ENCODE results near the gene VEZT.

The VEZT gene

DNA sequence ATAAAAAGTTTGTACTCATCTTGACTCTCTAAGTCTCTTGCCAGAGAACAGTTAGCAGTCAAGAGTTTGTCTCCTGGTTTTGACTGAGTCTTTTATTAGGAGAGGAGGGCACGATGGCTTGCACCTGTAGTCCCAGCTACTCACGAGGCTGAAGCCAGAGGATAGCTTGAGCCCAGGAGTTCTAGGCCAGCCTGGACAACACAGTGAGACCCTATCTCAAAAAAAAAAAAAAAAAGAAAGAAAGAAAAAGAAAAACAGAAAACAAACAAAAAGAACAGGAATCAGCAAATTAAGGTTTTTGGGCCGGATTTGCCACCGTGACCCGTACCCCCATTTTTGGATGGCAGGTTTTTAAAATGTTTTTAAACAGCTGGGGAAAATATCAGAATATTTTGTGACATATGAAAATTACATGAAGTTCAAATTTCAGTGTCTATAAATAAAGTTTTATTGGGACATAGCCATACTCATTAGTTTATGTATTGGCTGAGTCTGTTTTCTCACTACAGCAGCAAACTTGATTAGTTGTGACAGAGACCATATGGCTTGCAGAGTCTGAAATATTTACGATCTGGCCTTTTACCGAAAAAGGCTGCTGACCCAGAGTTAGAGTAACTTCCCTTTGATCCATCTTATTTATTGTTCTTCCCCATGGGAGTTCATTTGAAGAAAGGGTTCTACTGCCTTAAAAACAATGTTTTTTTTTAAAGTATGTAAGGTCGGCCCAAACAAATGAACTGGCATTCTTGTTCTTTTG is 31.2 kb downstream of the VEZT start:
- H3K4me1 Mint-ChIP-seq = peaks cover 8% of the 10 kb centered on the region
- H3K36me3 Mint-ChIP-seq = peaks cover 17% of the 10 kb centered on the region
- no peak overlapping the region for H3K4me3 Mint-ChIP-seq
- ATAC-seq = no peak
- H3K27me3 Mint-ChIP-seq = no peaks in the 10 kb centered on the region
- H3K27ac Mint-ChIP-seq = peak overlapping the region; percentile 54
- H3K9me3 Mint-ChIP-seq = no peaks in the 10 kb centered on the region

DNA sequence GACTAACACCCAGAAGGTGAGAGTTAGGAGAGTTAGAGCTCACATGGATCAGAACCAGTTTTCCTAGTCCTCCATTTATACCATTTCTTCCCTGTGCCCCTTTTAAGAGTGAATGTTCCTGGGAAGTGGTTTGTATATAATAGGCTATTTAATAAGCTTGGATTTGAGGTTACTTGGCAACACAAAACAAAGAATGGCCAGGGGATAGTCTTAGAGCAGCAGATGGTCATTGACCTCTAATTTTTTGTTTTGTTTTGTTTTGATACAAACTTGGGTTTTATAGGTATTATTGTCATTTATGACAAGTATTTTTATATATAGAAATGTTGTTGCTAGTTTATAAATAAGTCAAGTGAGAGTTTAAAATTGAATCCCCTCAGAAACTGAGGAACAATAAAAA is 35.8 kb downstream of the VEZT start:
- no peak overlapping the region for H3K4me3 Mint-ChIP-seq
- no peaks in the 10 kb centered on the region for H3K27me3 Mint-ChIP-seq
- H3K9me3 Mint-ChIP-seq = no peaks in the 10 kb centered on the region
- H3K27ac Mint-ChIP-seq = no peak overlapping the region
- H3K4me1 Mint-ChIP-seq = peaks cover 5% of the 10 kb centered on the region
- no peak for ATAC-seq
- H3K36me3 Mint-ChIP-seq = peaks cover 45% of the 10 kb centered on the region

GRCh38 chr12:95257541-95257940 is 39.9 kb downstream of the VEZT start:
- Mint-ChIP-seq H3K9me3 (no peaks in the 10 kb centered on the region), H3K4me1 (no peaks in the 10 kb centered on the region), H3K27ac (no peak overlapping the region), H3K27me3 (no peaks in the 10 kb centered on the region), H3K4me3 (no peak overlapping the region), H3K36me3 (peaks cover 51% of the 10 kb centered on the region)
- no peak for ATAC-seq

- ATAC-seq = no peak
- Mint-ChIP-seq H3K4me3 (no peak overlapping the region), H3K9me3 (no peaks in the 10 kb centered on the region), H3K27me3 (no peaks in the 10 kb centered on the region), H3K36me3 (peaks cover 51% of the 10 kb centered on the region), H3K27ac (no peak overlapping the region), H3K4me1 (no peaks in the 10 kb centered on the region)
Observed at GRCh38 chr12:95258151-95258550, 40.5 kb downstream of the VEZT start.

DNA sequence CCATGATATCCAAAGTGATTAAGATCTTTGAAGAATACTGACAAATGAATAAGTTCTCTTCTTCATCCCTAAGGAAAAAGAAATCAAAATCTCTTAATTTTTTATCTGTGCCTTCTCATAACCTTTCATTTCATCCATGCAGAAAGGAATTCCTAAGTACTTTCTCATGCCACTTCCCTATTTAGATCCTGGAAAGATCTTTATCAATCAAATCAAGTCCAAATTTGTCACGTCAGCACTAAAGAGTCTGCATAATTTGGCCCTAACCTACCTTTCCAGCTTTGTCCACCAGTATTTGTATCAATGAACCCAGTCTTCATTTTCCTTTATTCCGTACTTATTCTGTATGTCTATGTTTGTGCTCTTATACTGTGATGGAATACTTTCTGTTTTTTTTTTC is 41.2 kb downstream of the VEZT start:
- Mint-ChIP-seq H3K4me3 (no peak overlapping the region), H3K27me3 (no peaks in the 10 kb centered on the region), H3K4me1 (no peaks in the 10 kb centered on the region), H3K27ac (no peak overlapping the region), H3K36me3 (peaks cover 50% of the 10 kb centered on the region), H3K9me3 (no peaks in the 10 kb centered on the region)
- ATAC-seq = no peak

- no peaks in the 10 kb centered on the region for H3K9me3 Mint-ChIP-seq
- H3K27me3 Mint-ChIP-seq = no peaks in the 10 kb centered on the region
- H3K27ac Mint-ChIP-seq = no peak overlapping the region
- ATAC-seq = no peak
- no peaks in the 10 kb centered on the region for H3K4me1 Mint-ChIP-seq
- H3K4me3 Mint-ChIP-seq = no peak overlapping the region
- peaks cover 50% of the 10 kb centered on the region for H3K36me3 Mint-ChIP-seq
Observed at GRCh38 chr12:95259368-95259767, 41.8 kb downstream of the VEZT start.

GRCh38 chr12:95261109-95261508 is 43.5 kb downstream of the VEZT start:
- no peaks in the 10 kb centered on the region for H3K27me3 Mint-ChIP-seq
- ATAC-seq = no peak
- H3K36me3 Mint-ChIP-seq = peaks cover 44% of the 10 kb centered on the region
- no peaks in the 10 kb centered on the region for H3K4me1 Mint-ChIP-seq
- no peaks in the 10 kb centered on the region for H3K9me3 Mint-ChIP-seq
- no peak overlapping the region for H3K27ac Mint-ChIP-seq
- H3K4me3 Mint-ChIP-seq = no peak overlapping the region

- Mint-ChIP-seq H3K27ac (no peak overlapping the region), H3K4me3 (no peak overlapping the region), H3K9me3 (no peaks in the 10 kb centered on the region), H3K27me3 (no peaks in the 10 kb centered on the region), H3K4me1 (no peaks in the 10 kb centered on the region), H3K36me3 (peaks cover 41% of the 10 kb centered on the region)
- no peak for ATAC-seq
Observed at GRCh38 chr12:95262808-95263207, 45.2 kb downstream of the VEZT start.

DNA sequence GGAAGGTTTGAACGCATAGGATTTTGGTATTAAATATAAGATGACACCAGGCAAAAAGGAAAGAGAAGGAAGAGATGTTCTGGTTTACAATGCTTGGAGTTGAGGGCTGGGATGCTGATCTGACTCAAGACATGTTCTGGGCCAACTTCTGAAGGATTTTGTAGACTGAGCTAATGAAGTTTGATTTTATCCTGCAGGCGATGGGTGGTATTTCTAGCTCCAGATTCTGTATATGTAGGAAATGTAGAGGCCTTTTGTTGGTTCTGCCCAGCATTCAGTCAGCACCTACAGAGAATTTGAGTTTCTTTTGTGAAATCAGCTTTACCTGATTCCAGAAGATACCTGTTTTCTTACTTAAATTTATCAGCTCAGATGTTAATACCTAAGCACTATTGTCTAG is 48.2 kb downstream of the VEZT start:
- no peak for ATAC-seq
- H3K27ac Mint-ChIP-seq = no peak overlapping the region
- H3K36me3 Mint-ChIP-seq = peaks cover 39% of the 10 kb centered on the region
- H3K4me1 Mint-ChIP-seq = no peaks in the 10 kb centered on the region
- no peaks in the 10 kb centered on the region for H3K9me3 Mint-ChIP-seq
- no peaks in the 10 kb centered on the region for H3K27me3 Mint-ChIP-seq
- H3K4me3 Mint-ChIP-seq = no peak overlapping the region

DNA sequence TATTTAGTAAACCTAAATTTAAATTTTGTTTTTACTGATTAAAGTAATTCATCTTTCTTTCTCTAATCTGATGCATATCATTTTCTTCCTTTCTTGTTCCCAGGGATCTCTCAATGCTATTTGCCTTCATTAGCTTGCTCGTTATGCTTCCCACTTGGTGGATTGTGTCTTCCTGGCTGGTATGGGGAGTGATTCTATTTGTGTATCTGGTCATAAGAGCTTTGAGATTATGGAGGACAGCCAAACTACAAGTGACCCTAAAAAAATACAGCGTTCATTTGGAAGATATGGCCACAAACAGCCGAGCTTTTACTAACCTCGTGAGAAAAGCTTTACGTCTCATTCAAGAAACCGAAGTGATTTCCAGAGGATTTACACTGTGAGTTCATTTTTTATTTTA is 48.6 kb downstream of the VEZT start:
- Mint-ChIP-seq H3K36me3 (peaks cover 39% of the 10 kb centered on the region), H3K27me3 (no peaks in the 10 kb centered on the region), H3K27ac (no peak overlapping the region), H3K9me3 (no peaks in the 10 kb centered on the region), H3K4me3 (no peak overlapping the region), H3K4me1 (no peaks in the 10 kb centered on the region)
- no peak for ATAC-seq

DNA sequence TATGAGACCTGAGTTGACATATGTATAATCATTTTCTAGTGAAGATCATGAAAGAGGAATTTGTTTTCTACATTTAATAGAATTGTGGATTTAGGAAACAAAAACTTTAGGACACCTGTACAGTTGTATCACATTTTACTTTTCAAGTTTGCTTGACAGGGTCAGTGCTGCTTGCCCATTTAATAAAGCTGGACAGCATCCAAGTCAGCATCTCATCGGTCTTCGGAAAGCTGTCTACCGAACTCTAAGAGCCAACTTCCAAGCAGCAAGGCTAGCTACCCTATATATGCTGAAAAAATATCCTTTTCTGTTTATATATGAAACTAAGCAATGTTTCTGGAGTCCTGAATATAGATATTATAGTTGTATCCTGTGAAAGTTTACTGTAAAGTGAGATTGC is 52.3 kb downstream of the VEZT start:
- no peaks in the 10 kb centered on the region for H3K9me3 Mint-ChIP-seq
- no peak for ATAC-seq
- H3K4me1 Mint-ChIP-seq = no peaks in the 10 kb centered on the region
- no peaks in the 10 kb centered on the region for H3K27me3 Mint-ChIP-seq
- H3K36me3 Mint-ChIP-seq = peaks cover 33% of the 10 kb centered on the region
- H3K27ac Mint-ChIP-seq = no peak overlapping the region
- no peak overlapping the region for H3K4me3 Mint-ChIP-seq

- no peak for ATAC-seq
- no peaks in the 10 kb centered on the region for H3K27me3 Mint-ChIP-seq
- peaks cover 26% of the 10 kb centered on the region for H3K36me3 Mint-ChIP-seq
- no peaks in the 10 kb centered on the region for H3K9me3 Mint-ChIP-seq
- no peak overlapping the region for H3K4me3 Mint-ChIP-seq
- no peak overlapping the region for H3K27ac Mint-ChIP-seq
- H3K4me1 Mint-ChIP-seq = no peaks in the 10 kb centered on the region
Observed at GRCh38 chr12:95271465-95271864, 53.9 kb downstream of the VEZT start.

GRCh38 chr12:95277139-95277538 is 59.5 kb downstream of the VEZT start:
- peaks cover 41% of the 10 kb centered on the region for H3K36me3 Mint-ChIP-seq
- no peak overlapping the region for H3K27ac Mint-ChIP-seq
- H3K4me1 Mint-ChIP-seq = no peaks in the 10 kb centered on the region
- ATAC-seq = no peak
- no peaks in the 10 kb centered on the region for H3K9me3 Mint-ChIP-seq
- H3K27me3 Mint-ChIP-seq = no peaks in the 10 kb centered on the region
- no peak overlapping the region for H3K4me3 Mint-ChIP-seq

DNA sequence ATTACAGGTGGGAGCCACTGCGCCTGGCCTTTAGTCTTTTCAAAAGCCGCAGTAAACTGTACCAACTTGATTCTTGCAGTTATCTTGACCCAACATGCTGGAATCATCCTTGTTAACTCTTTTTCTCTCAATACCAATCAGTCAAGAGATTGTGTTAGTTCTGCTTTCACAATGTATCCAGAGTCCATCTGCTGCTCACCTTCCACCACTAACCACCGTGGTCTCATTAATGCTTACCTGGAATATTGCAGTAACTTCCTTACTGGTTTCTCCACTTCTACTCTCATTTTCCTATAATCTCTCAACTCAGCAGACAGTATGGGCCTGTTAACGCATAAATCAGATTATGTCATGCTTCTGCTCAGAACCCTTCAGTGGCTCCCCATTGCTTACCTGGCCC is 62.2 kb downstream of the VEZT start:
- H3K9me3 Mint-ChIP-seq = no peaks in the 10 kb centered on the region
- no peak overlapping the region for H3K4me3 Mint-ChIP-seq
- no peaks in the 10 kb centered on the region for H3K27me3 Mint-ChIP-seq
- no peak for ATAC-seq
- peaks cover 58% of the 10 kb centered on the region for H3K36me3 Mint-ChIP-seq
- no peak overlapping the region for H3K27ac Mint-ChIP-seq
- H3K4me1 Mint-ChIP-seq = no peaks in the 10 kb centered on the region

DNA sequence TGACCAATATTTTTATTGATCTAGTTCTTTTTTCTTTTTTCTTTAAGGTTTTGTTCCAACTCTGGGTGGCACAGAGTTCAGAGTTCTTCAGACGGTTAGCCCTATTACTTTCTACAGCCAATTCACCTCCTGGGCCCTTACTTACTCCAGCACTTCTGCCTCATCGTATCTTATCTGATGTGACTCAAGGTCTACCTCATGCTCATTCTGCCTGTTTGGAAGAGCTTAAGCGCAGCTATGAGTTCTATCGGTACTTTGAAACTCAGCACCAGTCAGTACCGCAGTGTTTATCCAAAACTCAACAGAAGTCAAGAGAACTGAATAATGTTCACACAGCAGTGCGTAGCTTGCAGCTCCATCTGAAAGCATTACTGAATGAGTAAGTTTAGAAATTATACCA is 64.7 kb downstream of the VEZT start:
- Mint-ChIP-seq H3K36me3 (peaks cover 66% of the 10 kb centered on the region), H3K4me1 (no peaks in the 10 kb centered on the region)

GRCh38 chr12:95283371-95283770 is 65.8 kb downstream of the VEZT start:
- Mint-ChIP-seq H3K4me1 (no peaks in the 10 kb centered on the region), H3K9me3 (no peaks in the 10 kb centered on the region), H3K27ac (no peak overlapping the region), H3K4me3 (no peak overlapping the region), H3K36me3 (peaks cover 66% of the 10 kb centered on the region), H3K27me3 (no peaks in the 10 kb centered on the region)
- ATAC-seq = no peak

More for the DNA sequence above, 64.7 kb downstream of the VEZT start:
- no peaks in the 10 kb centered on the region for H3K27me3 Mint-ChIP-seq
- H3K4me3 Mint-ChIP-seq = no peak overlapping the region
- ATAC-seq = no peak
- H3K27ac Mint-ChIP-seq = no peak overlapping the region
- H3K9me3 Mint-ChIP-seq = no peaks in the 10 kb centered on the region

DNA sequence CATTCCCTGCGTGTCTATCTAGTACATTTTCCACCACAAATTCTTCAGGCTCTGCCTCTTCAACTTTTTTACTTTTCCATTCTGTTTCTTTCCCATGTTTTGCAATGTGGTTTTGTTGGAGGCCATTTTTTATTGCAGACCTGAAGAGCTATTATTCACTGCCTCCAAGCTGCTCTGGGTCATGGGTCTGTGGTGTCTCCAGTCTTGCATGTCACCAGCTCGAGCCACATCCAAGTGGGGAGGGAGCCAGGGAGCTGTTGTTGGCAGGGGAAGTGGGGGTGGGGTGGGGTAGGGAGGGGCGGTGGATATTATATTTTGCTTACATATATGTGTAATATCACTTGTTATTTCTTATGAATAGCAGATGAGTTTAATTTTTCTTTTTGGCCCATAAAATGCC is 69.1 kb downstream of the VEZT start:
- no peak for ATAC-seq
- no peak overlapping the region for H3K27ac Mint-ChIP-seq
- no peaks in the 10 kb centered on the region for H3K9me3 Mint-ChIP-seq

More for the DNA sequence above, 69.1 kb downstream of the VEZT start:
- H3K27me3 Mint-ChIP-seq = no peaks in the 10 kb centered on the region
- no peak overlapping the region for H3K4me3 Mint-ChIP-seq
- H3K36me3 Mint-ChIP-seq = peaks cover 64% of the 10 kb centered on the region
- H3K4me1 Mint-ChIP-seq = no peaks in the 10 kb centered on the region

Data from stimulated activated memory B cell treated with anti-CD40 and anti-IgM and Interleukin-4, amounts not matched to agents 10 μg/mL and 1 μg/mL and 100 μg/mL, for 72 hours (primary cell).